ENCODE results near the gene C1QTNF9. TPM values are rescaled to one million over a fixed set of nuclear protein-coding genes. Genes with fewer than 3 reads are reported as not detected.
"Not testable (repeated sequence)": the region's sequence is repeated elsewhere in the genome, so short reads cannot be mapped to it uniquely, and the experiment has no call there.

The C1QTNF9 gene
- not detected for polyA plus RNA-seq (2012; ENCODE audit: insufficient read depth, insufficient read length)

- H3K4me3 ChIP-seq (ENCODE audit: low read length); DNase-seq (ENCODE audit: low read depth, low spot score): not testable (repeated sequence)
Observed at GRCh38 chr13:24309300-24309699, at the start of gene C1QTNF9. Gene C1QTNF9, plus strand, starts transcription at chr13:24309580. Its CDS starts 6,424 bp downstream, at chr13:24316004.

GRCh38 chr13:24261566-24261965 is 47.8 kb upstream of the C1QTNF9 start:
- H3K4me3 ChIP-seq (ENCODE audit: low read length) = no peak overlapping the region
- DNase-seq (ENCODE audit: low read depth, low spot score) = no peak

GRCh38 chr13:24263632-24264031 is 45.7 kb upstream of the C1QTNF9 start:
- no peak for DNase-seq (ENCODE audit: low read depth, low spot score)
- no peak overlapping the region for H3K4me3 ChIP-seq (ENCODE audit: low read length)

GRCh38 chr13:24264976-24265375 is 44.4 kb upstream of the C1QTNF9 start:
- peak; percentile 74 for DNase-seq (ENCODE audit: low read depth, low spot score)
- no peak overlapping the region for H3K4me3 ChIP-seq (ENCODE audit: low read length)

- no peak overlapping the region for H3K4me3 ChIP-seq (ENCODE audit: low read length)
- no peak for DNase-seq (ENCODE audit: low read depth, low spot score)
Observed at GRCh38 chr13:24265453-24265852, 43.9 kb upstream of the C1QTNF9 start.

GRCh38 chr13:24267274-24267673 is 42.1 kb upstream of the C1QTNF9 start:
- DNase-seq (ENCODE audit: low read depth, low spot score) = peak; percentile 28
- peak overlapping the region; percentile 36 for H3K4me3 ChIP-seq (ENCODE audit: low read length)

GRCh38 chr13:24267801-24268200 is 41.6 kb upstream of the C1QTNF9 start:
- peak overlapping the region; percentile 36 for H3K4me3 ChIP-seq (ENCODE audit: low read length)
- DNase-seq (ENCODE audit: low read depth, low spot score) = no peak

GRCh38 chr13:24269821-24270220 is 39.6 kb upstream of the C1QTNF9 start:
- DNase-seq (ENCODE audit: low read depth, low spot score) = no peak
- no peak overlapping the region for H3K4me3 ChIP-seq (ENCODE audit: low read length)

- DNase-seq (ENCODE audit: low read depth, low spot score) = peak; percentile 60
- H3K4me3 ChIP-seq (ENCODE audit: low read length) = peak overlapping the region; percentile 51
Observed at GRCh38 chr13:24270639-24271141, 38.7 kb upstream of the C1QTNF9 start.

GRCh38 chr13:24271231-24271600 is 38.2 kb upstream of the C1QTNF9 start:
- peak overlapping the region; percentile 51 for H3K4me3 ChIP-seq (ENCODE audit: low read length)
- no peak for DNase-seq (ENCODE audit: low read depth, low spot score)

GRCh38 chr13:24271601-24272451 is 37.6 kb upstream of the C1QTNF9 start:
- H3K4me3 ChIP-seq (ENCODE audit: low read length) = peak overlapping the region; percentile 51
- DNase-seq (ENCODE audit: low read depth, low spot score) = peak; percentile 88

- H3K4me3 ChIP-seq (ENCODE audit: low read length) = peak overlapping the region; percentile 51; the same call in 1 of the 2 replicates
- DNase-seq (ENCODE audit: low read depth, low spot score) = no peak
Observed at GRCh38 chr13:24272452-24273161, 36.8 kb upstream of the C1QTNF9 start.

- no peak overlapping the region for H3K4me3 ChIP-seq (ENCODE audit: low read length)
- DNase-seq (ENCODE audit: low read depth, low spot score) = no peak
Observed at GRCh38 chr13:24273926-24274325, 35.5 kb upstream of the C1QTNF9 start.

- no peak for DNase-seq (ENCODE audit: low read depth, low spot score)
- no peak overlapping the region for H3K4me3 ChIP-seq (ENCODE audit: low read length)
Observed at GRCh38 chr13:24274452-24275021, 34.8 kb upstream of the C1QTNF9 start.

- H3K4me3 ChIP-seq (ENCODE audit: low read length) = no peak overlapping the region
- no peak for DNase-seq (ENCODE audit: low read depth, low spot score)
Observed at GRCh38 chr13:24275041-24275440, 34.3 kb upstream of the C1QTNF9 start.

GRCh38 chr13:24276306-24276705 is 33.1 kb upstream of the C1QTNF9 start:
- peak; percentile 39 for DNase-seq (ENCODE audit: low read depth, low spot score)
- no peak overlapping the region for H3K4me3 ChIP-seq (ENCODE audit: low read length)

GRCh38 chr13:24276861-24277260 is 32.5 kb upstream of the C1QTNF9 start:
- no peak overlapping the region for H3K4me3 ChIP-seq (ENCODE audit: low read length)
- DNase-seq (ENCODE audit: low read depth, low spot score) = no peak

GRCh38 chr13:24277761-24278160 is 31.6 kb upstream of the C1QTNF9 start:
- no peak for DNase-seq (ENCODE audit: low read depth, low spot score)
- no peak overlapping the region for H3K4me3 ChIP-seq (ENCODE audit: low read length)

GRCh38 chr13:24279327-24280110 is 29.9 kb upstream of the C1QTNF9 start:
- no peak for DNase-seq (ENCODE audit: low read depth, low spot score)
- no peak overlapping the region for H3K4me3 ChIP-seq (ENCODE audit: low read length)

Data from Jurkat, Clone E6-1 (cell line).